HepG2 (cell line): ENCODE results near the gene ASXL1.

Source experiments
- BRCA1 ChIP-seq: sonication (generic); formaldehyde crosslinking; IDR thresholded peaks from 2 replicates; pipeline ENCODE4 v1.4.0; 2020; ENCODE audit warnings: missing genetic modification reagents
- CTCF ChIP-seq: sonication (generic); formaldehyde crosslinking; IDR thresholded peaks from 2 replicates; pipeline ENCODE4 v1.5.0; 2020; ENCODE audit warnings: mild to moderate bottlenecking, missing genetic modification reagents, moderate library complexity
- EZH2 ChIP-seq: conservative IDR thresholded peaks from 2 replicates; pipeline ENCODE4 v1.6.1; 2012; ENCODE audit warnings: mild to moderate bottlenecking, low read depth, low read length, moderate library complexity
- KAT7 ChIP-seq: IDR thresholded peaks from 2 replicates; pipeline ENCODE4 v1.6.1; 2018; ENCODE audit warnings: borderline replicate concordance, missing compliant biosample characterization
- NFE2L1 ChIP-seq: sonication (generic); formaldehyde crosslinking; IDR thresholded peaks from 2 replicates; pipeline ENCODE4 v1.4.0; 2020; ENCODE audit warnings: missing genetic modification reagents, mild to moderate bottlenecking, borderline replicate concordance
- NR2C2 ChIP-seq: sonication (generic); formaldehyde crosslinking; IDR thresholded peaks from 2 replicates; pipeline ENCODE4 v1.4.0; 2020; ENCODE audit warnings: missing genetic modification reagents, mild to moderate bottlenecking, moderate library complexity, borderline replicate concordance
- REXO4 ChIP-seq: sonication (generic); formaldehyde crosslinking; IDR thresholded peaks from 2 replicates; pipeline ENCODE4 v1.8.0; 2022; ENCODE audit warnings: missing genetic modification reagents, mild to moderate bottlenecking, borderline replicate concordance
- RXRA ChIP-seq: sonication (generic); formaldehyde crosslinking; IDR thresholded peaks from 2 replicates; pipeline ENCODE4 v1.5.1; 2020; ENCODE audit warnings: missing genetic modification reagents
- ZFP1 ChIP-seq: IDR thresholded peaks from 2 replicates; pipeline ENCODE4 v1.6.1; 2016
- ZKSCAN1 ChIP-seq: fragments of 150-350 bp; IDR thresholded peaks from 2 replicates; pipeline ENCODE4 v1.6.1; 2014; ENCODE audit warnings: low read length
- ZNF549 ChIP-seq: sonication (generic); formaldehyde crosslinking; IDR thresholded peaks from 2 replicates; pipeline ENCODE4 v1.5.0; 2020; ENCODE audit warnings: missing genetic modification reagents
- ZNF562 ChIP-seq: sonication (generic); formaldehyde crosslinking; IDR thresholded peaks from 2 replicates; pipeline ENCODE4 v1.8.0; 2022; ENCODE audit warnings: missing genetic modification reagents, borderline replicate concordance
- ZNF670 ChIP-seq: sonication (generic); formaldehyde crosslinking; IDR thresholded peaks from 2 replicates; pipeline ENCODE4 v1.8.0; 2022; ENCODE audit warnings: mild to moderate bottlenecking, missing genetic modification reagents, borderline replicate concordance
- ZSCAN22 ChIP-seq: sonication (generic); formaldehyde crosslinking; IDR thresholded peaks from 2 replicates; pipeline ENCODE4 v1.4.0; 2020; ENCODE audit warnings: mild to moderate bottlenecking, missing genetic modification reagents

- TF ChIP-seq ZNF670 (CRISPR knock-in tag) (no peak), ZNF562 (CRISPR knock-in tag) (no peak), CTCF (no peak), RXRA (CRISPR knock-in tag) (no peak), EZH2 (no peak), ZNF549 (CRISPR knock-in tag) (no peak), REXO4 (CRISPR knock-in tag) (no peak), ZSCAN22 (no peak), KAT7 (CRISPR knock-in tag) (no peak), ZFP1 (no peak), NFE2L1 (CRISPR knock-in tag) (no peak), NR2C2 (CRISPR knock-in tag) (no peak), ZKSCAN1 (no peak), BRCA1 (CRISPR knock-in tag) (no peak)
These were observed 82.1 kb downstream of the ASXL1 start for GRCh38 chr20:32440069-32440757.
